ENCODE data around the gene TMEM164. TPM values are rescaled to one million over a fixed set of nuclear protein-coding genes. Genes with fewer than 3 reads are reported as not detected.

The TMEM164 gene
- total and polyA plus RNA-seq, 2 experiments from 2014 or later = 3.4 to 17.2 TPM

DNA sequence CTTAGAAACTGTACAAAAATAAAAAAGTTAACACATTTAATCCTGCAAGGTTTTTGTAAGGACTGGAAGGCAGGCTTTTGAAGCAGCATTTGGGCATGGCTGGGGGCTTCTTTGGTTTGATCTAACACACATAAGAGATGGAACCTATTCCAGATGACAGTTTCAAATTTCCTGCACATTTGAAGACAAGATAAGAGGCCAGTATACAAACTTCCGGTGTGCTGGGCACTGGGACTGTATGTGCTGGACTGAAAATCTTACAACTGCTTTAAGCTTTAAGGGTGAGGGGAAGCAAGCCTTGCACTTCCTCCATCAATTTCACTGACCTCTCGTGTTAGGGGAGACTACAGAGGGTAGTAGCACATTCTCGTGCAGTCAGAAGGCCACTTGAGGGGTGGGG lies 192.1 kb downstream of the TMEM164 start (continued):
- TF ChIP-seq, protein P1, sequence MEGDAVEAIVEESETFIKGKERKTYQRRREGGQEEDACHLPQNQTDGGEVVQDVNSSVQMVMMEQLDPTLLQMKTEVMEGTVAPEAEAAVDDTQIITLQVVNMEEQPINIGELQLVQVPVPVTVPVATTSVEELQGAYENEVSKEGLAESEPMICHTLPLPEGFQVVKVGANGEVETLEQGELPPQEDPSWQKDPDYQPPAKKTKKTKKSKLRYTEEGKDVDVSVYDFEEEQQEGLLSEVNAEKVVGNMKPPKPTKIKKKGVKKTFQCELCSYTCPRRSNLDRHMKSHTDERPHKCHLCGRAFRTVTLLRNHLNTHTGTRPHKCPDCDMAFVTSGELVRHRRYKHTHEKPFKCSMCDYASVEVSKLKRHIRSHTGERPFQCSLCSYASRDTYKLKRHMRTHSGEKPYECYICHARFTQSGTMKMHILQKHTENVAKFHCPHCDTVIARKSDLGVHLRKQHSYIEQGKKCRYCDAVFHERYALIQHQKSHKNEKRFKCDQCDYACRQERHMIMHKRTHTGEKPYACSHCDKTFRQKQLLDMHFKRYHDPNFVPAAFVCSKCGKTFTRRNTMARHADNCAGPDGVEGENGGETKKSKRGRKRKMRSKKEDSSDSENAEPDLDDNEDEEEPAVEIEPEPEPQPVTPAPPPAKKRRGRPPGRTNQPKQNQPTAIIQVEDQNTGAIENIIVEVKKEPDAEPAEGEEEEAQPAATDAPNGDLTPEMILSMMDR (conservative IDR thresholded peaks at IDR 0.05; ENCODE audit: low read depth in 2 of 2) = no peak
- TF ChIP-seq ZNF114 (CRISPR knock-in tag; IDR thresholded peaks at IDR 0.05) (no peak), EZH2phosphoT487 (IDR thresholded peaks at IDR 0.05; ENCODE audit: unreplicated experiment) (no peak), CREB1 (CRISPR knock-in tag; IDR thresholded peaks at IDR 0.05; ENCODE audit: low read depth) (no peak), EZH2 (IDR thresholded peaks at IDR 0.05; ENCODE audit: low read depth, unreplicated experiment) (no peak), STAT1 (IDR thresholded peaks at IDR 0.05; ENCODE audit: unreplicated experiment) (no peak), NANOG (IDR thresholded peaks at IDR 0.05; ENCODE audit: borderline replicate concordance) (no peak), POLR2AphosphoS5 (IDR thresholded peaks at IDR 0.05; ENCODE audit: low read depth) (no peak)
- TF ChIP-seq, protein P2, sequence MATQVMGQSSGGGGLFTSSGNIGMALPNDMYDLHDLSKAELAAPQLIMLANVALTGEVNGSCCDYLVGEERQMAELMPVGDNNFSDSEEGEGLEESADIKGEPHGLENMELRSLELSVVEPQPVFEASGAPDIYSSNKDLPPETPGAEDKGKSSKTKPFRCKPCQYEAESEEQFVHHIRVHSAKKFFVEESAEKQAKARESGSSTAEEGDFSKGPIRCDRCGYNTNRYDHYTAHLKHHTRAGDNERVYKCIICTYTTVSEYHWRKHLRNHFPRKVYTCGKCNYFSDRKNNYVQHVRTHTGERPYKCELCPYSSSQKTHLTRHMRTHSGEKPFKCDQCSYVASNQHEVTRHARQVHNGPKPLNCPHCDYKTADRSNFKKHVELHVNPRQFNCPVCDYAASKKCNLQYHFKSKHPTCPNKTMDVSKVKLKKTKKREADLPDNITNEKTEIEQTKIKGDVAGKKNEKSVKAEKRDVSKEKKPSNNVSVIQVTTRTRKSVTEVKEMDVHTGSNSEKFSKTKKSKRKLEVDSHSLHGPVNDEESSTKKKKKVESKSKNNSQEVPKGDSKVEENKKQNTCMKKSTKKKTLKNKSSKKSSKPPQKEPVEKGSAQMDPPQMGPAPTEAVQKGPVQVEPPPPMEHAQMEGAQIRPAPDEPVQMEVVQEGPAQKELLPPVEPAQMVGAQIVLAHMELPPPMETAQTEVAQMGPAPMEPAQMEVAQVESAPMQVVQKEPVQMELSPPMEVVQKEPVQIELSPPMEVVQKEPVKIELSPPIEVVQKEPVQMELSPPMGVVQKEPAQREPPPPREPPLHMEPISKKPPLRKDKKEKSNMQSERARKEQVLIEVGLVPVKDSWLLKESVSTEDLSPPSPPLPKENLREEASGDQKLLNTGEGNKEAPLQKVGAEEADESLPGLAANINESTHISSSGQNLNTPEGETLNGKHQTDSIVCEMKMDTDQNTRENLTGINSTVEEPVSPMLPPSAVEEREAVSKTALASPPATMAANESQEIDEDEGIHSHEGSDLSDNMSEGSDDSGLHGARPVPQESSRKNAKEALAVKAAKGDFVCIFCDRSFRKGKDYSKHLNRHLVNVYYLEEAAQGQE (IDR thresholded peaks at IDR 0.05; ENCODE audit: unreplicated experiment) = no peak
- TF ChIP-seq, protein P3, sequence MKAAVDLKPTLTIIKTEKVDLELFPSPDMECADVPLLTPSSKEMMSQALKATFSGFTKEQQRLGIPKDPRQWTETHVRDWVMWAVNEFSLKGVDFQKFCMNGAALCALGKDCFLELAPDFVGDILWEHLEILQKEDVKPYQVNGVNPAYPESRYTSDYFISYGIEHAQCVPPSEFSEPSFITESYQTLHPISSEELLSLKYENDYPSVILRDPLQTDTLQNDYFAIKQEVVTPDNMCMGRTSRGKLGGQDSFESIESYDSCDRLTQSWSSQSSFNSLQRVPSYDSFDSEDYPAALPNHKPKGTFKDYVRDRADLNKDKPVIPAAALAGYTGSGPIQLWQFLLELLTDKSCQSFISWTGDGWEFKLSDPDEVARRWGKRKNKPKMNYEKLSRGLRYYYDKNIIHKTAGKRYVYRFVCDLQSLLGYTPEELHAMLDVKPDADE (IDR thresholded peaks at IDR 0.05) = no peak

DNA sequence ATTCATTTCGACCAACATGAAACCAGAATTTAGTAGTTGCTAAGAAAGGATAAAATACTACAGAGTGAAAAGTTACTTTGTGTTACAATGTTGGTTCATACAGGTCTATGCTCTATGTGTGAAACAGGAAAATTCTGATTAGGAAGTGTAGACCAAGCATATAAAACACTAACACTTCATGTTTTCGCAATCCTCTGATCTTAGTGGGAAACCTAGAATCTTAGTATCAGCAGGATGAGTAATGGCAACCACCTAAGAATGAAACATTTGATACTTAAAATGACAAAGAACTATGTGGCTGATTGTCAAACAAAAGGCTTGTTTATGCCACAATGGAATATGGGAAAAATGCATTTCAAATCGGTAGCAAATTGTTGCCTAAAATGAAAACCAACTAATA lies 198.9 kb downstream of the TMEM164 start:
- Histone ChIP-seq H3K4me2 (no peak overlapping the region), H3K4me3 (no peak overlapping the region), H2AFZ (no peak overlapping the region), H3K4me1 (ENCODE audit: insufficient read depth) (no peaks in the 10 kb centered on the region), H3K79me2 (replicated peaks; ENCODE audit: insufficient read depth) (no peaks in the 10 kb centered on the region), H4K20me1 (replicated peaks; ENCODE audit: insufficient read depth) (no peaks in the 10 kb centered on the region; the same call in 1 of the 2 replicates), H3F3A (replicated peaks; ENCODE audit: low read depth) (no peaks in the 10 kb centered on the region), H3K27ac (ENCODE audit: low read depth) (no peak overlapping the region), H3K27me3 (ENCODE audit: insufficient read depth) (no peaks in the 10 kb centered on the region), H3K36me3 (ENCODE audit: insufficient read depth) (no peaks in the 10 kb centered on the region), H3K9me2 (ENCODE audit: insufficient read depth) (no peaks in the 10 kb centered on the region)
- Mint-ChIP-seq H3K27me3 (ENCODE audit: insufficient read depth, low read depth, poor library complexity) (no peaks in the 10 kb centered on the region), H3K4me1 (no peaks in the 10 kb centered on the region), H3K36me3 (ENCODE audit: low read depth) (no peaks in the 10 kb centered on the region; the same call in 2 of the 3 replicates), H3K4me3 (no peak overlapping the region), H3K27ac (no peak overlapping the region), H3K9me3 (no peaks in the 10 kb centered on the region)
- no peak for ATAC-seq
- DNase-seq (ENCODE audit: low spot score) = no peak
- TF ChIP-seq, protein P1 (conservative IDR thresholded peaks at IDR 0.05; ENCODE audit: low read depth in 2 of 2) = no peak
